GM18505 (cell line): ENCODE results near the gene CCR2.

Source experiments
- ATAC-seq: cut with Tn5 transposase; IDR thresholded peaks from one replicate; pipeline ENCODE4 v1.9.1; 2021; ENCODE audit not compliant: unreplicated experiment
- POLR2A ChIP-seq: IDR thresholded peaks from 4 replicates; pipeline ENCODE4 v1.6.1; 2011; ENCODE audit warnings: borderline replicate concordance; ENCODE audit not compliant: insufficient read depth, insufficient read length; ENCODE audit errors: extremely low read depth

The CCR2 gene

DNA sequence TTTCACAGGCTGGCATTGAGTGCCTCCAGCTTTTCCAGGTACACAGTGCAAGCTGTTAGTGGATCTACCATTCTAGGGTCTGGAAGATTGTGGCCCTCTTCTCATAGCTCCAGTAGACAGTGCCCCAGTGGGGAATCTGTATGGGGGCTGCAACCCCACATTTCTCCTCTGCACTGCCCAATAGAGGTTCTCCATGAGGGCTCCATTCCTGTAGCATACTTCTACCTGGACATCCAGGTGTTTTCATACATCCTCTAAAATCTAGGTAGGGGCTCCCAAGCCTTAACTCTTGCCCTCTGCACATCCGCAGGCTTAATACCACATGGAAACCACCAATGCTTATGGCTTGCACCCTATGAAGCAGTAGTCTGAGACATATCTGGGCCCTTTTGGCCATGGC is 15.1 kb upstream of the CCR2 start:
- TF ChIP-seq POLR2A: no peak
- no peak for ATAC-seq

DNA sequence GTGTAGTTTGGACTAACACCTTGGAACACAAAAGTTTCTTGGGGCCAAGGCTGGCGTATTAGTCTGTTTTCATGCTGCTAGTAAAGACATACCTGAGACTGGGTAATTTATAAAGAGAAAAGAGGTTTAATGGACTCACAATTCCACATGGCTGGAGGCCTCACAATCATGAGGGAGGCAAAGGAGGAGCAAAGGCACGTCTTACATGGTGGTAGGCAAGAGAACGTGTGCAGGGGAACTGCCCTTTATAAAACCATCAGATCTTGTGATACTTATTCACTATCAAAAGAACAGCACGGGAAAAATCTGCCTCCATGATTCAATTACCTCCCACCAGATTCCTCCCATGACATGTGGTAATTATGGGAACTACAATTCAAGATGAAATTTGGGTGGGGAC is 9.4 kb upstream of the CCR2 start:
- no peak for TF ChIP-seq POLR2A
- ATAC-seq: no peak

- ATAC-seq: no peak
- TF ChIP-seq POLR2A: no peak
Measured at GRCh38 chr3:46348823-46349482, 5.0 kb upstream of the CCR2 start.

DNA sequence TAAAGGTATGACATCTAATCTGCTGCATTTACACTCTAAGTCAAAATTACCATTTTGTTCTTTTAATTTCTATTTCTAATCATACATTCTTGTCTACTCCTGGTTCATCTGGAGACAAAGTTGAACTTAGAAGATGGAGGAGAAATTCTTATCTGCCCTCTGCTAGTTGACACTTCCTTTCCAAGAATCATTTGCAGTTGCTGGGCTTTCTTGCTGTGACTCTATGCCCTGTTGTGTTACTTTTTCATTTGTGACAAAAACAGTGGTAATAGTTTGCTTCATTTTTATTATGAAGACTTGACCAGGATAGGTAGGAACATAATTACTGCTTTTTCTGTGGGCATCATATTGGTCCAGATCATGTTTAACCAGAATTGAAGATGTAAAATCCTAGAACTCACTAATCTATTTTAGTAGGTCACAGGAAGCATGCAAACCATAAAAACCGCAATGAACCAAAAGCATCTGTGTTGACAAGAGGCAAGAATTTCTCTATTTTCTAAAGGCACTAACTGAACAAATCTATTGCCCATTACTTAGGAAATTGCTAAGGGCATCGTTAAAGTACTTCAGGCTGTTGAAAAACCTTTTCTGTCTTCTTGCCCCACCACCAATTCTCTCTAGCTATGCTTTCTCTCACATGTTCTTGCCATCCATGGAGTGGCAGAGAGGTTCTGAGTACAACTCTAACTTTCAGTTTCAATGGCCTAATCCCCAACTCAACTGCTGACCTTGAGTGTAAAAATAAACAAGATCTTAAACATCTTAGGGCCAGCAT is 4.2 kb upstream of the CCR2 start:
- peak; percentile 48 for ATAC-seq
- TF ChIP-seq POLR2A: no peak

- no peak for TF ChIP-seq POLR2A
- peak; percentile 14 for ATAC-seq
Measured at GRCh38 chr3:46350262-46350565, 3.7 kb upstream of the CCR2 start.

DNA sequence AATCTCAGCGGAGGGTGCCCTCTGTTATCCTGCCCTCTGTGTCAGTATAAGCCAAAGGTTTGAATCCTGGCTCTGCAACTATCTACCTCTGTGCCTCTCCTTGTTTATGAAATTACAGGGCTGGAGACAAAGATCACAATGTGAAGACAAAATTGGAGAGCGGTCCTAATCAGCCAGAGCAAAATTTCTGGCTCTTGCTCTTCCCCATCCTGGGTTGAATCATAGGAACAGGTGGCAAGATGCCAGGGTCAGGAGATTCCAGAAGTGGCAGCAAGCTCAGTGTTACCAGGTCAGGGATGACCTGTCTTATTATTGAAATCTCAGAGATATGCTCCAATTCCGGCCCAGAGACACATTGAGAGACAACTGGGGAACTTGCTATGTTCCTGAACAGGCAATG is 2.3 kb upstream of the CCR2 start:
- ATAC-seq: no peak

DNA sequence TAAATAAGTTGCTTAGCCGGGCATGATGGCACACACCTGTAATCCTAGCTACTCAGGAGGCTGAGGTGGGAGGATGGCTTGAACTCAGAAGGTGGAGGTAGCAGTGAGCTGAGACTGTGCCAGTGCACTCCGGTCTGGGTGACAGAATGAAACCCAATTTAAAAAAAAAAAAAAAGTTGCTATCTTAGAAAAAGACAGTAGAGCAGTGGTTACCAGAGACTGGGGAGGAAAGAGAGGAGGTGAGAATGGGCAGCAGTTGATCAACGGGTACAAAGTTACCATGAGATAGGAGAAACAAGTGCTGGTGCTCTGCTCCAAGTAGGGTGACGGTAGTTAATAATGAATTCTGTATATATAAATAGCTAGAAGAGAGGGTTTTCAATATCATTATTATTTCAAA is 821 bp upstream of the CCR2 start:
- no peak for ATAC-seq
- TF ChIP-seq POLR2A: no peak

More for the DNA sequence above, 2.3 kb upstream of the CCR2 start:
- TF ChIP-seq POLR2A: no peak

DNA sequence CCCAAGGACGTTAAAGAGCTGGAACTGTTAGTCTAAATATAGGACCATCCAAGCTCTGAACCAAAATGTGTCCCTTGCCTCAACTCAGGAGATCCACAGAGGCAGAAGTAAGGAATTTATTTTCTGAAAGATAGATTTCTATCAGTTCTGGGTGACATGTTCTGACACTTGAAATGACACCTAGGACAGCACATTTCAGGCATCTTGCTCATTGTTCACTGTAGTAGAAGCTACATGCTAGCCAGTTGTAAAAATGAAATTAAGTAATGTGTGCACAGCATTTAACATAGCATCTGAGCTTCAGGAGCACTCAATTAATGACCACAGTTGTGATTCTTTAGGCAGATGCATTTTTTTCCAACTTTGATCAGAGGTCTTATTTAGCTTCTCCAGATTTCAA is 567 bp downstream of the CCR2 start:
- no peak for TF ChIP-seq POLR2A
- no peak for ATAC-seq

GRCh38 chr3:46354984-46355383 is 1.1 kb downstream of the CCR2 start:
- no peak for TF ChIP-seq POLR2A
- no peak for ATAC-seq

- no peak for ATAC-seq
- no peak for TF ChIP-seq POLR2A
Measured at GRCh38 chr3:46356276-46356675, 2.4 kb downstream of the CCR2 start.

GRCh38 chr3:46356909-46357308 is 3.0 kb downstream of the CCR2 start:
- TF ChIP-seq POLR2A: no peak
- no peak for ATAC-seq

DNA sequence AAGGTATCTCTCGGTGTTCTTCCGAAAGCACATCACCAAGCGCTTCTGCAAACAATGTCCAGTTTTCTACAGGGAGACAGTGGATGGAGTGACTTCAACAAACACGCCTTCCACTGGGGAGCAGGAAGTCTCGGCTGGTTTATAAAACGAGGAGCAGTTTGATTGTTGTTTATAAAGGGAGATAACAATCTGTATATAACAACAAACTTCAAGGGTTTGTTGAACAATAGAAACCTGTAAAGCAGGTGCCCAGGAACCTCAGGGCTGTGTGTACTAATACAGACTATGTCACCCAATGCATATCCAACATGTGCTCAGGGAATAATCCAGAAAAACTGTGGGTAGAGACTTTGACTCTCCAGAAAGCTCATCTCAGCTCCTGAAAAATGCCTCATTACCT is 4.6 kb downstream of the CCR2 start:
- ATAC-seq: no peak

DNA sequence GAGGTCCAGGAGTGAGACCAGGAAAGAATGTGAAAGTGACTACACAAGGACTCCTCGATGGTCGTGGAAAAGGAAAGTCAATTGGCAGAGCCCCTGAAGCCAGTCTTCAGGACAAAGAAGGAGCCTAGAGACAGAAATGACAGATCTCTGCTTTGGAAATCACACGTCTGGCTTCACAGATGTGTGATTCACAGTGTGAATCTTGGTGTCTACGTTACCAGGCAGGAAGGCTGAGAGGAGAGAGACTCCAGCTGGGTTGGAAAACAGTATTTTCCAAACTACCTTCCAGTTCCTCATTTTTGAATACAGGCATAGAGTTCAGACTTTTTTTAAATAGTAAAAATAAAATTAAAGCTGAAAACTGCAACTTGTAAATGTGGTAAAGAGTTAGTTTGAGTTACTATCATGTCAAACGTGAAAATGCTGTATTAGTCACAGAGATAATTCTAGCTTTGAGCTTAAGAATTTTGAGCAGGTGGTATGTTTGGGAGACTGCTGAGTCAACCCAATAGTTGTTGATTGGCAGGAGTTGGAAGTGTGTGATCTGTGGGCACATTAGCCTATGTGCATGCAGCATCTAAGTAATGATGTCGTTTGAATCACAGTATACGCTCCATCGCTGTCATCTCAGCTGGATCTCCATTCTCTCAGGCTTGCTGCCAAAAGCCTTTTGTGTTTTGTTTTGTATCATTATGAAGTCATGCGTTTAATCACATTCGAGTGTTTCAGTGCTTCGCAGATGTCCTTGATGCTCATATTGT is 6.0 kb downstream of the CCR2 start:
- ATAC-seq: no peak
- no peak for TF ChIP-seq POLR2A

More for the DNA sequence above, 4.6 kb downstream of the CCR2 start:
- TF ChIP-seq POLR2A: no peak

GRCh38 chr3:46360907-46361306 is 7.0 kb downstream of the CCR2 start:
- no peak for ATAC-seq
- TF ChIP-seq POLR2A: no peak
